Calu3 (cell line): ENCODE results near the gene CACHD1. TPM values are rescaled to one million over a fixed set of nuclear protein-coding genes. Genes with fewer than 3 reads are reported as not detected.

Source experiments
- BruUV-seq: library from RNA; stranded (reverse); fragments of 400-500 nt; replicated peaks from 2 replicates; lab custom pipeline; 2021; lab: Mats Ljungman, UMichigan
- CTCF ChIA-PET: fragments of 300-600 bp; sonication (Branson Sonifier 250); formaldehyde crosslinking; loops from one replicate; lab custom pipeline; 2022; ENCODE audit warnings: antibody characterized with exemption; lab: Charles Lee
- DNase-seq: peaks from one replicate; pipeline ENCODE4 v3.0.0; 2022
- H3K27ac Mint-ChIP-seq: one replicate; pipeline ENCODE4 v1.8.0; 2022; ENCODE audit warnings: mixed read lengths; ENCODE audit not compliant: unreplicated experiment
- H3K27me3 Mint-ChIP-seq: one replicate; pipeline ENCODE4 v1.8.0; 2022; ENCODE audit warnings: mixed read lengths; ENCODE audit not compliant: unreplicated experiment
- H3K36me3 Mint-ChIP-seq: one replicate; pipeline ENCODE4 v1.8.0; 2022; ENCODE audit warnings: mild to moderate bottlenecking, moderate library complexity, mixed read lengths; ENCODE audit not compliant: insufficient read depth, unreplicated experiment
- H3K4me1 Mint-ChIP-seq: one replicate; pipeline ENCODE4 v1.8.0; 2022; ENCODE audit warnings: mild to moderate bottlenecking, low read depth, mixed read lengths; ENCODE audit not compliant: unreplicated experiment
- H3K4me3 Mint-ChIP-seq: one replicate; pipeline ENCODE4 v1.8.0; 2022; ENCODE audit warnings: mild to moderate bottlenecking, low read depth, moderate library complexity, mixed read lengths; ENCODE audit not compliant: unreplicated experiment
- H3K9me3 Mint-ChIP-seq: one replicate; pipeline ENCODE4 v1.8.0; 2022; ENCODE audit warnings: low read depth, mixed read lengths; ENCODE audit not compliant: unreplicated experiment
- CTCF ChIP-seq: fragments of 200-600 bp; IDR thresholded peaks from one replicate; pipeline ENCODE4 v1.8.0; 2022; ENCODE audit warnings: antibody characterized with exemption; ENCODE audit not compliant: unreplicated experiment
- intact Hi-C: fragments of 100-400 bp; cut with micrococcal nuclease; formaldehyde crosslinking; loops from one replicate; pipeline ENCODE4 v1.10.0; 2022; ENCODE audit not compliant: unreplicated experiment
- total RNA-seq: library from RNA; stranded (reverse); gene quantifications from 2 replicates; pipeline ENCODE4 v1.2.3, GENCODE V29; 2022

CACHD1 gene
- total RNA-seq, 1 experiment from 2014 or later: 3.5 TPM

DNA sequence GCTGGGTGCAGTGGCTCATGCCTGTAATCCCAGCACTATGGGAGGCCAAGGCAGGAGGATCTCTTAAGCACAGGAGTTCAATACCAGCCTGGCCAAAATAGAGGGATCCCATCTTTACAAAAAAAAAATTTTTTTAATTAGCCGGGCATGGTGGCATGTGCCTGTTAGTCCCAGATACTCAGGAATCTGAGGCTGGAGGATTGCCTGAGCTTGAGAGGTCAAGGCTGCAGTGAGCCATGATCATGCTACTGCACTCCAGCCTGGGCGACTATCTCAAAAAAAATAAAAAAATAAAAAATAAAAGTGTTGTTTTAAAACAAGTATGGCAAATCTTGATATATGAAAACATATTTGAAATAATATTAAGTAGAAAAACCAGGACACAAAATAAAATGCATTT lies 44.4 kb upstream of the CACHD1 start:
- TF ChIP-seq CTCF: no peak
- no TSS peak for BruUV-seq
- CTCF ChIA-PET: no interaction called here
- DNase-seq: no peak
- no peaks in the 10 kb centered on the region for H3K27me3 Mint-ChIP-seq
- H3K36me3 Mint-ChIP-seq: no peaks in the 10 kb centered on the region
- H3K27ac Mint-ChIP-seq: no peak overlapping the region
- H3K4me3 Mint-ChIP-seq: no peak overlapping the region
- H3K9me3 Mint-ChIP-seq: no peaks in the 10 kb centered on the region
- intact Hi-C loops: no loop called here
- H3K4me1 Mint-ChIP-seq: peaks cover 7% of the 10 kb centered on the region

DNA sequence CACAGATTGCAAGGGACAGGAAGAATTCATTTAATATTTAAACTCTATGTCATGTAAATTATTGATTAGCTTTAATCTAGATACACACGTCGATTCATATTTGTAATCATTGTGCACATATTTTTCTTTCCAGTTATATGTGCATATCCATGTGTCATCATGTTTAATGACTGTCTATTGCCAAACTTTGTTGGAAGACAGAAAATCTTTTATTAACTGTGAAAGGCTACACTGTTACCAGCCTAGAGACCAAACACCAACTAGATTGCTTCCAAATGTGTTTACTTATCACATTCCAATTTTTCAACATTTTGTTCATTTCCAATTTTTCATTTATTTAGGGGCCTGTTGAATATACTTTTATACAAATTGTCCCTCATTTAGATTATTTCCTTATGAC lies 43.2 kb upstream of the CACHD1 start:
- no peak for TF ChIP-seq CTCF
- Mint-ChIP-seq H3K36me3 (no peaks in the 10 kb centered on the region), H3K4me1 (peaks cover under 1% of the 10 kb centered on the region), H3K27me3 (no peaks in the 10 kb centered on the region), H3K9me3 (no peaks in the 10 kb centered on the region), H3K4me3 (no peak overlapping the region), H3K27ac (no peak overlapping the region)
- CTCF ChIA-PET: no interaction called here
- no TSS peak for BruUV-seq
- no peak for DNase-seq
- intact Hi-C loops: no loop called here

- no peaks in the 10 kb centered on the region for H3K4me1 Mint-ChIP-seq
- no peak for TF ChIP-seq CTCF
- intact Hi-C loops: no loop called here
- no peak overlapping the region for H3K4me3 Mint-ChIP-seq
- peaks cover 10% of the 10 kb centered on the region for H3K27me3 Mint-ChIP-seq
- H3K36me3 Mint-ChIP-seq: no peaks in the 10 kb centered on the region
- no peaks in the 10 kb centered on the region for H3K9me3 Mint-ChIP-seq
- CTCF ChIA-PET: no interaction called here
- no peak overlapping the region for H3K27ac Mint-ChIP-seq
- DNase-seq: no peak
- no TSS peak for BruUV-seq
Observed at GRCh38 chr1:64427879-64428278, 42.0 kb upstream of the CACHD1 start.

- Mint-ChIP-seq H3K36me3 (no peaks in the 10 kb centered on the region), H3K27me3 (peaks cover 24% of the 10 kb centered on the region), H3K4me1 (no peaks in the 10 kb centered on the region), H3K4me3 (no peak overlapping the region), H3K27ac (no peak overlapping the region), H3K9me3 (no peaks in the 10 kb centered on the region)
- BruUV-seq: no TSS peak
- intact Hi-C loops: no loop called here
- DNase-seq: no peak
- CTCF ChIA-PET: no interaction called here
- no peak for TF ChIP-seq CTCF
Observed at GRCh38 chr1:64433308-64433707, 36.6 kb upstream of the CACHD1 start.

DNA sequence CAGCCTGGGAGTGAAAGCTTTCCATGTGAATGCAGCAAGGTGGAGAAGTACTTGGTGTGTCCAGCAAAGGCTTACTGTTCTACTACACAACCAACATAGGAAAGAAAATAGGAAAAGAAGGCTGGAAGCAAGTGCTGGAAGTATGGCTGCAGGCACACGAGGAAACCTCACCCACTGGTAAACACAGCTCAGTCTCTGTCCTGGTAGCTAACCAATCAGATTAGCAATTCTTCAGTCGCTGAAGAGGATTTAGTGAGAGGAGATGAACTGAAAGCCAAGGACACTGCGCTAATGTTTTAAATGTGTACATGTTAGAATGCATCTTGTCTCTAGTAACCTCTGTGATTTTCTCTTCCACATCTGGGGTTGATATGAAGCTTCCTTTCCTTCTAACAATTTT lies 36.2 kb upstream of the CACHD1 start:
- intact Hi-C loops: no loop called here
- no peak overlapping the region for H3K27ac Mint-ChIP-seq
- H3K4me1 Mint-ChIP-seq: no peaks in the 10 kb centered on the region
- no peak overlapping the region for H3K4me3 Mint-ChIP-seq
- TF ChIP-seq CTCF: no peak
- CTCF ChIA-PET: no interaction called here
- no peaks in the 10 kb centered on the region for H3K36me3 Mint-ChIP-seq
- peaks cover 24% of the 10 kb centered on the region for H3K27me3 Mint-ChIP-seq
- no peak for DNase-seq
- no TSS peak for BruUV-seq
- H3K9me3 Mint-ChIP-seq: no peaks in the 10 kb centered on the region
